Measurements from ENCODE around the gene ZRANB3. TPM values are rescaled to one million over a fixed set of nuclear protein-coding genes. Genes with fewer than 3 reads are reported as not detected.

The ZRANB3 gene
- total RNA-seq, 1 experiment from 2014 or later: 12.0 TPM

DNA sequence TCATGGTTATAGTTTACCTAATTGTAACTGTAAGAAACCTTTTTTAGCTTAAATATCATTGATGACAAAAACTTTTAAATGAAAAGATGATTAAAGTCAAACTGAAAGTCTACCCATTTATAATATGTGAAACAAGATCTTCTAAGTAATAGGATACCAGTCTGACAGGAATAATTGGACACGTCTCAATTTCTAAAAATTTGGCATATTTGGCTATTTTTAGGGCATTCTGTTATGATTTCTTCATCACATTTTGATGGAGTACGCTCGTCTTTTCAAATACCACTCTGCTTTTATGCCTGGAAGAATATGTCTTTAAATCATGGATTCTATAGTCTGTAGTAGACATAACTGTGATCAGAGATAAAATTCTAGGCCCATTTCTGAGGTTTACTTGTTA is 1.6 kb upstream of the ZRANB3 start:
- Histone ChIP-seq H3K9me3 (ENCODE audit: control insufficient read depth in 1 of 2, insufficient read depth in 1 of 2, low read depth in 1 of 2, low read length in 2 of 2) (no peaks in the 10 kb centered on the region), H3K36me3 (ENCODE audit: control insufficient read depth in 1 of 2, insufficient read depth in 2 of 2, low read length in 2 of 2) (no peaks in the 10 kb centered on the region), H3K9me2 (ENCODE audit: insufficient read depth) (no peaks in the 10 kb centered on the region), H3K79me2 (ENCODE audit: insufficient read depth, low read length) (peaks cover 85% of the 10 kb centered on the region), H3K27me3 (ENCODE audit: insufficient read depth, low read length) (no peaks in the 10 kb centered on the region), H3K27ac (ENCODE audit: low read depth, low read length) (no peak overlapping the region; the same call in 1 of the 2 replicates), H3K4me1 (ENCODE audit: control insufficient read depth in 1 of 2, insufficient read depth in 2 of 2, low read length in 2 of 2) (peaks cover 7 to 24% of the 10 kb centered on the region in 2 experiments), H3K4me2 (ENCODE audit: low read length) (peak overlapping the region; percentile 83), H2AFZ (ENCODE audit: low read depth, low read length, poor library complexity, severe bottlenecking) (no peak overlapping the region), H3K4me3 (replicated peaks in 1 of 2; ENCODE audit: low read depth in 1 of 2, low read length in 2 of 2) (peak overlapping the region; percentile 80 to 89), H3K9ac (ENCODE audit: low read length) (peak overlapping the region; percentile 89; the same call in 1 of the 2 replicates), H4K20me1 (ENCODE audit: insufficient read depth) (peaks cover 5% of the 10 kb centered on the region; the same call in 1 of the 2 replicates)
- intact Hi-C loops (cut with micrococcal nuclease): loop anchor here (5.0 kb wide), 1 partner anchor 480 kb away; the partner anchor contains the start of gene RAB3GAP1
- ChIA-PET RAD21 (ENCODE audit: low non-redundant PET in 1 of 2, low total read pairs in 2 of 2, uncharacterized antibody in 2 of 2, unreplicated experiment in 2 of 2) (no interaction called here), POLR2A (no interaction called here), CTCF (no interaction called here)
- no peak for ATAC-seq
- no peak for DNase-seq (ENCODE audit: low read depth, low spot score)
- TF ChIP-seq POLR2AphosphoS5 (IDR thresholded peaks at IDR 0.05; ENCODE audit: low read depth, low read length) (no peak), ZFX (IDR thresholded peaks at IDR 0.05) (no peak), CBX3 (IDR thresholded peaks at IDR 0.05; ENCODE audit: low read depth) (no peak), EZH2 (IDR thresholded peaks at IDR 0.05) (no peak), RAD21 (IDR thresholded peaks at IDR 0.05; ENCODE audit: low read depth) (no peak), POLR2A (IDR thresholded peaks at IDR 0.05; ENCODE audit: borderline replicate concordance, extremely low read depth, insufficient read depth, insufficient read length) (no peak)
- TSS peak; percentile 48 for BruUV-seq (replicated peaks)

DNA sequence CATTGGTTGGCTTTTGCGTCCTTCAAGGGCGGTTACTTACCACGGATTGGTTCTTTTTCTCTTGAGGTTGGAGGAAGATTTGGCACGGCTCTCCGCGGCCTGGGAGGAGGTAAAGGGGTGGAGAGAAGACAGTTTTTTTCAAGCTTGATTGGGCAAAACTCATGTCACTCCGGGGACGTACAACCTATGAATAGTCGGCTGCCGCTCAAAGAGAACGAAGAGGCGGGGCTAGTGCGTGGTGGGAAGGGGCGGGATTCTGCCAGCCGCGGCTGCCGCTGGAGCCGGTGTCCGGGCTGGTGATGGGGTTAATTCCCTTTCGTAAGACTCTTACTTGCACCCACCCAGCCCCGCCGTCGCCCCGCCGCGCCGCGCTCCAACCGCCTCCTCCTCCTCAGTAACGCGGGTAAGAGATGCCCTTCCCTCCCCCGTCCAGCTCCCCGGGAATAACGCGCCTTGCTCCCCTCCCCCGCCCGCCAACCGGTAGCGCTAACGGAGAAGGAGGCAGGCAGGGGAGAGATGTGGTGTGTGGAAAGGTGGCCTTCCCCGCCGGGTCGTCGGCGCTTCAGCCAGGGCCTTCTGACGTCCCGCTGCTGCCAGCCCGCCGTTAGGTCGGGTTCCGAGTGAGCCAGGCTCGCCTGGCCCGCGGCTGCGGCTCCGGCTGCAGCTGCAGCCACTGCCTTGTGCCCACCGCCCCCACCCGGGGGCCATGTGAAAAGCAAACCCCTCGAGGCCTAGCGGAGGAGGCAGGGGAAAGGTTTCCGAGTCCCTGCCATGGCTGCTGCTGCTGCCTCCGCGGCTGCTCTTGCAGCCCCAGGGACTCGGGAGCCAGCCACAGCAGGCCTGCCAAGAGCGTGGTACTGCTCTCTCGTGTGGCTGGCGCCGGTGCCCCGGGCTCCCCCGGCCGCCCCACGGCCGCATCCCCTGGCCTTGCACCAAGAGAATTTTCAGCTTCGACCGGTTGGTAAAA is 496 bp upstream of the ZRANB3 start, which contains the start of gene R3HDM1:
Gene R3HDM1 (plus strand): TSS at position 254 of the 967 bp plus-strand sequence. CDS start 73,362 bp downstream, outside the sequence.
- H3K9ac ChIP-seq (ENCODE audit: low read length): peak within 1 kb of the TSS; percentile 89
- H3K4me2 ChIP-seq (ENCODE audit: low read length): peak within 1 kb of the TSS; percentile 83
- intact Hi-C loops (cut with micrococcal nuclease): loop anchor here (5.0 kb wide), 1 partner anchor 479 kb away; the partner anchor contains the start of gene RAB3GAP1
- POLR2A ChIA-PET: interaction anchor here (0.6 to 1.3 kb wide), 4 partner anchors 9 to 270 kb away, joined by 3 to 17 read pairs (median 4); no protein-coding TSS in a partner anchor
- no TSS peak for BruUV-seq (replicated peaks)
- H3K27ac ChIP-seq (ENCODE audit: low read depth, low read length): peak within 1 kb of the TSS; percentile 71
- no peaks in the 10 kb centered on the region for H3K9me2 ChIP-seq (ENCODE audit: insufficient read depth)
- ATAC-seq: peak; percentile 85
- H3K4me3 ChIP-seq (replicated peaks in 1 of 2; ENCODE audit: low read depth in 1 of 2, low read length in 2 of 2): peak within 1 kb of the TSS; percentile 80 to 89
- peaks cover 4% of the 10 kb centered on the region; the same call in 1 of the 2 replicates for H4K20me1 ChIP-seq (ENCODE audit: insufficient read depth)
- H3K9me3 ChIP-seq (ENCODE audit: control insufficient read depth in 1 of 2, insufficient read depth in 1 of 2, low read depth in 1 of 2, low read length in 2 of 2): no peaks in the 10 kb centered on the region
- CTCF ChIA-PET: interaction anchor here (0.7 to 1.3 kb wide), 4 partner anchors 9 to 365 kb away, joined by 4 to 5 read pairs (median 4); no protein-coding TSS in a partner anchor
- peaks cover 86% of the 10 kb centered on the region for H3K79me2 ChIP-seq (ENCODE audit: insufficient read depth, low read length)
- no peaks in the 10 kb centered on the region for H3K36me3 ChIP-seq (ENCODE audit: control insufficient read depth in 1 of 2, insufficient read depth in 2 of 2, low read length in 2 of 2)
- H2AFZ ChIP-seq (ENCODE audit: low read depth, low read length, poor library complexity, severe bottlenecking): peak within 1 kb of the TSS; percentile 43
- DNase-seq (ENCODE audit: low read depth, low spot score): peak; percentile 100
- H3K4me1 ChIP-seq (ENCODE audit: control insufficient read depth in 1 of 2, insufficient read depth in 2 of 2, low read length in 2 of 2): peaks cover 7 to 24% of the 10 kb centered on the region in 2 experiments
- RAD21 ChIA-PET (ENCODE audit: low non-redundant PET in 1 of 2, low total read pairs in 2 of 2, uncharacterized antibody in 2 of 2, unreplicated experiment in 2 of 2): interaction anchor here in 1 of 2 experiments (1.0 kb wide), 1 partner anchor 9 kb away, joined by 4 read pairs; no protein-coding TSS in a partner anchor
- no peaks in the 10 kb centered on the region for H3K27me3 ChIP-seq (ENCODE audit: insufficient read depth, low read length)
- TF ChIP-seq TCF7L2 (IDR thresholded peaks at IDR 0.05; ENCODE audit: borderline replicate concordance, extremely low read depth, insufficient read depth, insufficient read length): no peak
- no peak for TF ChIP-seq FOSL1 (IDR thresholded peaks at IDR 0.05; ENCODE audit: low read depth)
- peak; percentile 93 for TF ChIP-seq SP1 (IDR thresholded peaks at IDR 0.05; ENCODE audit: low read depth)
- TF ChIP-seq YY1 (IDR thresholded peaks at IDR 0.05; ENCODE audit: extremely low read depth, insufficient replicate concordance, low read depth, low read length): no peak
- TF ChIP-seq SRF (IDR thresholded peaks at IDR 0.05; ENCODE audit: low read depth): no peak
- peak; percentile 48 for TF ChIP-seq POLR2A (IDR thresholded peaks at IDR 0.05; ENCODE audit: borderline replicate concordance, extremely low read depth, insufficient read depth, insufficient read length)
- TF ChIP-seq ZFX (IDR thresholded peaks at IDR 0.05): peak; percentile 85
- TF ChIP-seq POLR2AphosphoS5 (IDR thresholded peaks at IDR 0.05; ENCODE audit: low read depth, low read length): peak; percentile 74
- TF ChIP-seq JUND (IDR thresholded peaks at IDR 0.05): no peak
- TF ChIP-seq, protein P1, sequence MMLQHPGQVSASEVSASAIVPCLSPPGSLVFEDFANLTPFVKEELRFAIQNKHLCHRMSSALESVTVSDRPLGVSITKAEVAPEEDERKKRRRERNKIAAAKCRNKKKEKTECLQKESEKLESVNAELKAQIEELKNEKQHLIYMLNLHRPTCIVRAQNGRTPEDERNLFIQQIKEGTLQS (IDR thresholded peaks at IDR 0.05): no peak
- TF ChIP-seq, protein P2, sequence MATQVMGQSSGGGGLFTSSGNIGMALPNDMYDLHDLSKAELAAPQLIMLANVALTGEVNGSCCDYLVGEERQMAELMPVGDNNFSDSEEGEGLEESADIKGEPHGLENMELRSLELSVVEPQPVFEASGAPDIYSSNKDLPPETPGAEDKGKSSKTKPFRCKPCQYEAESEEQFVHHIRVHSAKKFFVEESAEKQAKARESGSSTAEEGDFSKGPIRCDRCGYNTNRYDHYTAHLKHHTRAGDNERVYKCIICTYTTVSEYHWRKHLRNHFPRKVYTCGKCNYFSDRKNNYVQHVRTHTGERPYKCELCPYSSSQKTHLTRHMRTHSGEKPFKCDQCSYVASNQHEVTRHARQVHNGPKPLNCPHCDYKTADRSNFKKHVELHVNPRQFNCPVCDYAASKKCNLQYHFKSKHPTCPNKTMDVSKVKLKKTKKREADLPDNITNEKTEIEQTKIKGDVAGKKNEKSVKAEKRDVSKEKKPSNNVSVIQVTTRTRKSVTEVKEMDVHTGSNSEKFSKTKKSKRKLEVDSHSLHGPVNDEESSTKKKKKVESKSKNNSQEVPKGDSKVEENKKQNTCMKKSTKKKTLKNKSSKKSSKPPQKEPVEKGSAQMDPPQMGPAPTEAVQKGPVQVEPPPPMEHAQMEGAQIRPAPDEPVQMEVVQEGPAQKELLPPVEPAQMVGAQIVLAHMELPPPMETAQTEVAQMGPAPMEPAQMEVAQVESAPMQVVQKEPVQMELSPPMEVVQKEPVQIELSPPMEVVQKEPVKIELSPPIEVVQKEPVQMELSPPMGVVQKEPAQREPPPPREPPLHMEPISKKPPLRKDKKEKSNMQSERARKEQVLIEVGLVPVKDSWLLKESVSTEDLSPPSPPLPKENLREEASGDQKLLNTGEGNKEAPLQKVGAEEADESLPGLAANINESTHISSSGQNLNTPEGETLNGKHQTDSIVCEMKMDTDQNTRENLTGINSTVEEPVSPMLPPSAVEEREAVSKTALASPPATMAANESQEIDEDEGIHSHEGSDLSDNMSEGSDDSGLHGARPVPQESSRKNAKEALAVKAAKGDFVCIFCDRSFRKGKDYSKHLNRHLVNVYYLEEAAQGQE (IDR thresholded peaks at IDR 0.05; ENCODE audit: low read depth): no peak
- TF ChIP-seq EZH2 (IDR thresholded peaks at IDR 0.05): no peak
- TF ChIP-seq EGR1 (IDR thresholded peaks at IDR 0.05; ENCODE audit: low read depth): peak; percentile 51; the same call in 1 of the 2 replicates

Measured in HCT116 (cell line).